ENCODE data around the gene RNF208.

RNF208 gene

DNA sequence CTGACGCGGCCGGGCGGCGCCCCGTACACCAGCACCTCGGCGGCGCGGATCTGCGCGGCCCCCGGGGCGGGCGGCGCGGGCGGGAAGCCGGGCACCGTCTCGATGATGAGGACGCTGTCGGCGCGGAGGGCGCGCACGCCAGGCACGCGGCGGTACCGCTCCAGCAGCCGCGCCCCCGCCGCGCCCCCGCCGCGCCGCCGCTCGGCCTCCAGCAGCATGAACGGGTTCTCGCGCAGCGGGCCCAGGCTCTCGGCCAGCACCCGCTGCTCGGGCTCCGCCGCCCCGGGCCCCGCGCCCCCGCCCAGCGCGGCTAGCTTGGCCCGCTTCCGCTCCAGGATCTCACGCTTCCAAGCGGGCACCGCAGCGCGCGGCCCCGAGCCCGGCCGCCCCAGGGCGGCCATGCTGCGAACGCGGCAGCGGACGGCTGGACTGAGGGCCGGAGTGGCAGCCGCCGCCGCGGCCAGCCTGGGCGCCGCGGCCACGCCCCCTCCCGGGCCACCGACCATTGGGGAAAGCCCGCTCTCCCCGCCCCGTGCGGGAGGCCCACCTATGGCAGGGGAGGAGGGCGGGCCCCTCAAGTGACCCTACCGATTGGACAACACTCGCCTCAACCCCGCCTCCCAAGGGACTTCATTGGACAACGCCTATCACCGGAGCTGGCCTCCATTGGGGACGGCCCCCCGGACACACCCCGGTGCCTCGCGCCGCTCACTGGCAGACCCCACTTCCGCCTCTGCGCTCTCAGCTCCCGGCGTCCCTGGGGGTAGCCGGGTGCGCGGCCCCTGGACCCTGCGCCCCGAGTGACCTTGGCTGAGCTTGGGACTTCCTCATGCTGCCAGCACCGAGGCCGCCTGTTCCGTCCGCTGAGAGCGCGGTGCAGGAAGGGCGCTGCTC is 21.5 kb downstream of the RNF208 start, which contains the start of gene TPRN:
Gene TPRN (minus strand): TSS at position 431 of the 894 bp plus-strand sequence. CDS start 30 bp downstream, at position 401.
- peak within 1 kb of the TSS; percentile 45 to 71 (median 58) for H3K4me3 ChIP-seq

DNA sequence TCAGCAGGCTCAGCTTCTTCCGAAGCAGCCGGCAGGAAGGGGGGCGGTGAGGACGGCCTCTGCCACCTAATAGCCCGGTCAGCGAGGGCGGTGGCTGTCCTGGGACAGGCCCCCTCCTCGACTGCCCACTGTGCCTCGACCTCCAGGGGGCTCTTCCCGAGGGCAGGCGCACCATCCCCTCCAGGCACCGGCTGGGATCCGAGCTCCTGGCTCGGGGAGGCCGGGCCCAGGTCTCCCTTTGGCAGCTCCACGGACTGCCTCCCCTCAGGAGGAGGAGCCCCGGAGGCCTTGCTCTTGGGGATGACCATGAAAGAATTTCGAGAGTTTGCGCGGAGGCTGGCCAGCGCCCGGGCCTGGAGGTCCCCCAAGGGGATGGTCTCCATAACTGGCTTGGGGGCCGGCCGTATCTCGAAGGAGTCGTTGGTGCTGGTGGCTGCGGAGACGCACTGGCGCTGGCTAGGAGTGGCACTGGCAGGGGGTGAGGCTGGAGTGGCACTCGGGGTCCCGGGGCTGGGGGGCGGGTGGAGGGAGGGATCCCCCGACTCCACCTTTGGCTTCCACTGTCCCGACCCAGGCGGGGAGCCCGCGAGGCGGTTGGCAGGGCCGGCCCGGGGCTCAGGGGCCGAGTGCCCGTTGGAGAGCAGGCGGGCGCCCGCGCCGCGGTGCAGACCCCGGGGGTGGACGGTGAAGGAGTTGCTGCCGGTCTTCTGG is 22.5 kb downstream of the RNF208 start:
- H3K4me3 ChIP-seq: peak overlapping the region; percentile 9 to 71 (median 27)
- peak overlapping the region in 7 of 21 experiments; percentile 7 to 65 (median 39) for H3K27ac ChIP-seq

More for the DNA sequence above, 21.5 kb downstream of the RNF208 start, which contains the start of gene TPRN:
- peak within 1 kb of the TSS in 20 of 21 experiments; percentile 61 to 97 (median 82) for H3K27ac ChIP-seq

DNA sequence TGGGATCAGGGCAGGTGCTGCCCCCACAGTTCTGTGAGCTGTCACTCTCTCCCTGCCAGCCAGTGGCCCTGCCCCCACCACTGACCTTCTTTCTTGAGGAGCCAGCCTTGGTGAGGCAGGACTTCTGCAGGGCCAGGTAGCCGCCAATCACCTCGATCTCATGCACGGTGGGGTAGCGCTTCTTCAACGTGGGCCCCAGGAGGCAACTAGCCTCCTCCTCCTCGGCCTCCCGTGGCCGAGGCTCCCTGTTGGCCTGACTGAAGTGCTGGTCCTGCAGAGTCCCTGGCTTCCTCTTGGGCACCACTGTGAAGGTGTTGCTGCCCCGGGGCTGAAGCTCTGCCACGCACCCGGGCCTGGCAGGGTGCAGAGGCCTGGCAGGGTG is 23.1 kb downstream of the RNF208 start:
- no peak overlapping the region for H3K4me3 ChIP-seq
- H3K27ac ChIP-seq: peak overlapping the region in 5 of 21 experiments; percentile 11 to 51 (median 39)

DNA sequence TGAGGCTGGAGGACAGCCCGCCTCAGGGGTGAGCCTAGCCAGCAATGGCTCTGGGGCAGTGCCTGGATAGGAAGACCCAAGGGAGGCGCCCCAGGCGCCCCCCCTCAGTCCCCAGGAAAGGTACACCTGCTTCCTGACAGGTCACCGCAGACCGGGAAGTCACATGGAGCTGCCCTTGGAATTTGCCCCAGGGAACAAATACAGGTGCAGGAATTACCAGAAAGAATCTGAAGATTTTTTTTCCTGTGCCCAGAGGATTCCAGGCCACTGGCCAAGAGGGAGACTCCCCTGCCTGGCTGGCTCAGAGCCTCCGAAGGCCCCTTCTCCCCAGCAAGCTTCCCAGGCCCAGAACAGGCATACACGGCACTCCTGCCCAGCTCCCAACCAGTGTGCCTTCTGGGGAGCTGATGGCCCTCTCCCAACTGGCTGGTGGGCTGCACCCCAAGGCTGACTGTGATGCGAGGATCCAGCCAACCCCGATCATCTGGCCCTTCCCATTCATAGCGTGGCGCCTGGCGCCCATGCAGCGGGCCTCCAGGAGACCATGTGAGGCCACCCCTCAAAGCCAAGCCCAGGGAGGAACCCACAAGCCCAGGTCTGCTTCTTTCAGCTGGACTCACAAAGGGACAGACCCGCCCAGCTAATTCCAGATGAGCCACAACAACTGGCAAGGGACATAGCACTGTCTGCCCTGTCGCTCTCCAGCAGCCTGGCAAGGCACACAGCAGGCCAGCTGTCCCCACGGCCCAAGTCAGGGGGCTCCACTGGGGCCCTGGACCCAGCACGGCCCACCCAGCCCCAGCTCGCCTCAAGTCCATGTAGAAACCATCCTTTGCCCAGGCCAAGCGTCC is 23.8 kb downstream of the RNF208 start:
- Histone ChIP-seq H3K27ac (peak overlapping the region in 1 of 21 experiments; percentile 17), H3K4me3 (no peak overlapping the region)

DNA sequence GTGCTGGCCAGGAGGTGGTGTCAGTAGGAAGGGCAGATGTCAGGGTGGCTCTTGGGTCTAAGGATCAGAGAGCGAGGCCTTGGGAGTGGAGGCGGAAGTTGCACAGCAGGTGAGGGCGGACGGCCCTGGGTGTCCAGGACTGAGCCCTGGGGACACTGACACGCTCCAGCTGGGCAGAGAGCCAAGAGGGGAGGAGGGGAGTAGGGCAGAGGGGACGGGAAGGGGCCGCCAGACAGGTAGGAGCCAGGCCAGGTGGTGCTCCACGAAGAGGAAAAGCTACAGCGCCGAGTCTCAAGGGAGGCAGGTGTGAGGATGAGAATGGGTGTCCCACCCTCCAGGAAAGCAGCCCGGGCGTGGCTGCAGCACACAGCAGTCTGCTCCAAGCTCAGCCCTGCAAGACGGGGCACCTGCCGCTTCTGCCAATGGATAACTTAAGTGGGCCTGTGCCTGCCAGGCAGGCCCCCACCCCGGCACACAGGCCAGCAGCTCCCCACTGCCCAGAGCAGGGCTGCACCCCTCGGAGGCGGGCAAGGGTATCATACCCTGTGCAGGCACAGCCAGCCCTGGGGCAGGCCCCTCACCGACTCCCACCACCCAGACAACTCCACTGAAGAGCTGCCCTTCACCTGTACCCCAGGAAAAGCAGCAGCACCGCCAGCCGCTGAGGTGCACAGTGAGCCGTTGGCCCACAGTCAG is 26.4 kb downstream of the RNF208 start:
- H3K4me3 ChIP-seq: peak overlapping the region in 1 of 7 experiments; percentile 16
- peak overlapping the region in 9 of 21 experiments; percentile 1 to 72 (median 50) for H3K27ac ChIP-seq

DNA sequence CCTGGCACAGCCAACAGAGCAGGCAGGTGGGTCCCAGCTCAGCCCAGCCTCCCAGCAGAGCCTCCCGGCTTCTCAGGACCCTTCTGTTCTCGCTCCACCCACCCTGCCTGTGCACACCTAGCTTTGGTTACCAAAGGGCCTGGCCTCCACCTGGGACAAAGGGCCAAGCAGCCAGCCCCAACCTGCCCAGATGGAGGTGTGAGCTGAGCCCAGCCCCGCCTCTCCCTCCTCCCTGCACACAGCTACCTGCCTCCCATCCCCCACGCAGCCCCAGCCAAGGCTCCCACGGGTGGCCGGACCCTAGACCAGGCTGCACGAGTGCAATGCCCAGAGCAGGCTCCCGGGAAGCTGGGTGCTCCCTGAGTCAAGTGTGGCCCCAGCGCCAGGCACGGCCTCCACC is 27.1 kb downstream of the RNF208 start:
- H3K27ac ChIP-seq: peak overlapping the region in 10 of 21 experiments; percentile 1 to 72 (median 49)
- H3K4me3 ChIP-seq: peak overlapping the region in 1 of 7 experiments; percentile 16

DNA sequence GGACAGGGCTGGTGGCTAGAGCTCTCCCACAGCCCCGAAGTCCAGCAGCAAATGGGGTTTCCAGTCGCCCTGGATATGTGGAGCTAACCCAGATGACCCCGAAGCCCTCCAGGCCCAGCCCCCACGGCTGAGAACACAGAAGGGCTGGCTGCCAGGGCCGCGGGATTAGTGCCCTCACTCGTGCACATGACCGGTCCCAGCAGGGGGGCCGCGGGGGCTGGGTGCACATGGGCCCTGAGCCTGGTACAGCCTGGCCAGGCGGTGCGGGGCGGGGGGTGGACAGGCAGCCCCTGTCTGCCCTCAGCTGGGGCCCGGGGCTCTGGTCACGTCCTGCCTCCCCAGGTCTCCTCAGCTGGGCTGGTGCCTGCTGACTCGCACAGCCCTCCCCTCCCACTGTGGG is 27.7 kb downstream of the RNF208 start:
- no peak overlapping the region for H3K4me3 ChIP-seq
- peak overlapping the region in 9 of 21 experiments; percentile 1 to 72 (median 36) for H3K27ac ChIP-seq

DNA sequence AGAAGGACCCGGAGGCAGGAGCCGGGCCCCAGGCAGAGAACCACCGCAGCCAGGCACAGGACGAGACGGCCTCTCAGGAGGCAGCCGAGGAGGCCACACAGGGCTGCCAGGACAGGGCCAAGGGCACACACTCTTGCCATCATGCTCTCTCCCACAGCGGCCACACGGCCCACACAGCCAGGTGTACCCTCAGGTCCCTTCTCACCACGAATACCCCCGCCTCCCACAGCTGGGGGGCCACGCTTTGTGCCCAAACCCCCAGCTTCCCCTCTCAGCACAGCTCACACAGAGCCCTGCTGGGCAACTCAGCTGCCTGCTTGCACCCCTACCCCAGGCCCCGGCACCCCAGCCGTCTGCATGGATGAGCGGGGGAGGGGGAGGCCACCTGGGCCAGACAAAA is 28.3 kb downstream of the RNF208 start:
- H3K4me3 ChIP-seq: no peak overlapping the region
- peak overlapping the region in 2 of 21 experiments; percentile 40 to 72 for H3K27ac ChIP-seq

DNA sequence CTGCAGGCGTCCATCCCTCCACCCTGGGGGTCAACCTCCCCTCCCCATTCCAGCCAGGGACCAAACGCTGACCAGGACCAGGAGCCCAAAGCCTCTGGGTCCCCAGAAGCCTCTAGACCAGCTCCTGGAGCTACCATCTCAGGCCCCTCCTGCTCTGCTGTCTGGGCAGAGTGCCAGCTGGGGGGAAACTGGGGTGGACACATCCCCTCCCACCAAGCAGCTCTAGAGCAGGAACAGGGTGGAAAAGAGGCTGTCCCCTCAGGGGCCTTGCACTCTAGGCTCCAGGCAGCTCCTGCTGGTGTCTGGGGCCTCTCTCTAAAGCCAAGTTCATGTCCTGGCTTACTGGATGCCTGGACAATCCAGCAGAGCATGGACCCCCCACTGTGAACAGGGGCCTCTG is 29.2 kb downstream of the RNF208 start:
- Histone ChIP-seq H3K27ac (no peak overlapping the region), H3K4me3 (no peak overlapping the region)

DNA sequence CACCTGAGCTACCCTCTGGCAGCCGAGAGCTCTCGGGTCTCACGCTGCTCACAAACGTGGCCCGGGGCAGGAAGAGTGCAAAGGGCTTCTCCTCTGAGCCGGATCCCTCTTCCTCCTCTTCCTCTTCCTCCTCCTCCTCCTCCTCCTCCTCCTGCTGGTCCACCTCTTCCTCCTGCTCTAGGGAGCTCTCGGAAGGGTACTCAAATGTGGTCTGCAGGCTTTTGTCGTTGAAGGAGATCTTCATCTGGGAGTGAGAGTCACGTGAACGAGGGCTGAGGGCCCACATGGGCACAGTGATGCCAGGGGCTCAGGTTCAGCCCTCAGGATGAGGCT is 29.6 kb downstream of the RNF208 start:
- Histone ChIP-seq H3K4me3 (no peak overlapping the region), H3K27ac (no peak overlapping the region)

DNA sequence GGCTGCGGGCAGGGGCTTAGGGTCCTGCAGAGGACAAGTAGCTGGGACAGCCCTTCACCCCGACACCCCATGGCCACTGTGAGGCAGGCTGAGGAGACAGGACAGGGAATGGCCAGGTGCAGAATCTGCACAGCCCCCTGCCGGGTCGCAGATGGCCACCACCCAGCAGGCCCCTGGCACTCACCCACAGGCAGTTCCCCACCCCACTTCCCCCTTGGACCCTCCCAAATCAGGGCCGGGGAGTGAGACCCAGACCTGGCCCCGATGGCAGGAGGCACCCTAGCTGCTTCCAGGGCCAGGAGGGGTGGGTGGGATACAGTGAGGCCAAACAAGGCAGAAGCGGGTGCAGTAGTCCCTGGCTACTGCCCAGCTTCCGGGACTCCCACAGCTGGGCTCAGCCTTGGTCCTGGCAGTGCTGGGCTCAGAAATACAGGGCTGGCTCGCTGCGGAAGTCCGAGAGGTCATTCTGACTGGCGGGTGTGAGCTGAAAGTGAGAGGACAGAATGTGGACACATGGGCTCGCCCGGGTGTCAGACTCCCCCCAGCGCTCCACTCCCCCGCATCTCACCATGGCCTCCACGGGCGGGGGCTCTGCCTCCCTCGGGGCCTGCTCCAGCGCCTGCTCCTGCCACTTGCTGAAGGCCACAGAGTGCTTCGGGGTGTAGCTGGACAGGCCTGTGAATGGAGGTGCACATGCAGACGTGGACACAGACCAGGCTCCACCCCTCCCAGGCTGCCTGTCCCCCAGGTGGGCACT is 30.2 kb downstream of the RNF208 start:
- no peak overlapping the region for H3K4me3 ChIP-seq
- H3K27ac ChIP-seq: peak overlapping the region in 1 of 21 experiments; percentile 32

DNA sequence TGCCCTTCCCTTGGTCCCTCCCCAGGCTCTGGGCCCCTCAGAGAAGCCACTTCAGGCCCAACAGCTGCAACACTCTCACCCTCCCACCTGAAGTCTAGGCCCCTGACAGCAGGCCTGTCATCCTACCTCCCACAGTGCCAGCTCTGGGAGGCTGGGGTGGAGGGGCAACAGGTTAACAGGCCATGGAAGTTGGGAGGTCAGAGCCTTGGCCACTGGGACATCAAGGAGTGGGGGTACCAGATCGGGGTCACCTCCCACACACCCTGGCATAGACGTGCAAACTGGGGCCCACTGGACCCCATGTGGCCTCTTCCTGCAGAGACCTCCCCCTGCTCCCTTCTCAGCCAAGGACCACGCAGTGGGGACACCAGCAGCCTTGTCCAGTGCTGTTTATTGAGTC is 30.8 kb downstream of the RNF208 start:
- peak overlapping the region in 2 of 21 experiments; percentile 32 to 97 for H3K27ac ChIP-seq
- no peak overlapping the region for H3K4me3 ChIP-seq

DNA sequence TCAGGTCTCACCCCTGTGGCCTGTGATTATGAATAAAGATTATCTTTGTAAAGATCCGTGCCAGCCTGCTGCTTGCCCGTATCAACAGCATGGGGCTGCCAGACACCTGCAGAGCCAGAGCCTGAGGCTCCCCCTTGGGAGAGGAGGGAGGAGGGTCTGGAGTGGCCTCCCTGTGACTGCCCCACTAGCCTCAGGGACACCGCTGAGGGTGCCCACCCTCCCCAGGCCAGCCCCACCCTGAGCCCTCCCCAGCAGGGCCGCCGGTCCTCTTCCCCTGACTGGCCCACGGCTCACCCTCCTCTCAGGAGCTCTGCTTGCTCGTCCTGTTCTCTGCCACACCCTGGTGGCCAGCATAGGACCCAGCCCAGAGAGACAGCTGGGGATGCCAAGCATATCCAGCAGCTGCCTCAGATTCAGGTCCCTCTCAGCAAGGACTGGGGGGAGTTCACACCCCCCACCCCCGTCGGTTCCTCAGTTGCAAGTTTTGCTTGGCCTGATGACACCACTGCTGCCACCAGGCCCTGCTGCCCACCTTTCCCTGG is 31.7 kb downstream of the RNF208 start:
- Histone ChIP-seq H3K27ac (peak overlapping the region in 17 of 21 experiments; percentile 91 to 99 (median 97)), H3K4me3 (peak overlapping the region in 1 of 7 experiments; percentile 99)

DNA sequence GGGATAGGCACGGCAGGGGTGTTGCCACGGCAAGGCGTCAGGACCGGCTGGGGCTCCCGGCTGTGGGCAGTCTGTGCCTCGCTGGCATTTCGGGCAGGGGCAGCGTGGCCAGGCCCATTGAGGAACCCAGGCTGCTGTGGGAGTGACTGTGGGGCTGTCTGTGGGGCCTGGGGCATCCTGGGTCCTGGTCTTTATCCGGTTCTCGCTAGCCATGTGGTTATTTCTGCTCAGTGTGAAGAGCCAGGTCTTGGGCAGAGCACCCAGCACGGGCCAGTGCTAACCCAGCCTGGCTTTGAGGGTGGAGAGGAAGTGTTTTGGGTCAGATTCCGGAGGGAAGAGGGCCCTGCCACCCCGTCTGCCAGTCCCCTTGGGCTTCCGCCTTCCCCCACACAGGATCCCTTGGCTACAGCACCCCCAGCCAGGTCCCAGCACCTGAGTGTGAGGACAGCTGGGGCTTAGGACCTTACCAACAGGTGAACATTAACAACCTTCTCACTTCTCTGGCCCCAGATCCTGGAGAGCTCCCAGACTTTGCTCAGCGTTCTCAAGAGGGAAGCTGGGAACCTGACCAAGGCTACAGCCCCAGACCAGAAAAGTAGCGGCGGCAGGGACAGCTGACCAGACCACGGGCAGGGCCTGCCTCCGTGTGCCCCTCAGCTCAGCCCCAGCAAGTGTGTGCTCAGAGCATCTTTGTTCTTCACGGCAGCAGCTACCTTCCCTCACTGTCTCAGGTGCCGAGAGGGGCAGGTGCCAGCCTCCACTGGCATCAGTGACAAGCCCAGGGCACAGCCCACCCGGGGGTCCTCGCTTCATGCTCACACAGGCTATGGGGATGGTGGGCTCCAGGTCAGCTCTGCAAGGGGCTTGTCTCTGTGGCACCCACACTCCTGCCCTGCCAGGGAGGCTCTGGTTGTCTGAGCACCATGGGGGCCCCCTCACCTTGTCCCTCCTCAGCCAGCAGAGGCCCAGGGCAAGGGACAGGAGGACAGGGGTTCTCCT is 32.4 kb downstream of the RNF208 start:
- peak overlapping the region; percentile 91 to 99 (median 97) for H3K27ac ChIP-seq
- H3K4me3 ChIP-seq: peak overlapping the region; percentile 77 to 99 (median 90)

DNA sequence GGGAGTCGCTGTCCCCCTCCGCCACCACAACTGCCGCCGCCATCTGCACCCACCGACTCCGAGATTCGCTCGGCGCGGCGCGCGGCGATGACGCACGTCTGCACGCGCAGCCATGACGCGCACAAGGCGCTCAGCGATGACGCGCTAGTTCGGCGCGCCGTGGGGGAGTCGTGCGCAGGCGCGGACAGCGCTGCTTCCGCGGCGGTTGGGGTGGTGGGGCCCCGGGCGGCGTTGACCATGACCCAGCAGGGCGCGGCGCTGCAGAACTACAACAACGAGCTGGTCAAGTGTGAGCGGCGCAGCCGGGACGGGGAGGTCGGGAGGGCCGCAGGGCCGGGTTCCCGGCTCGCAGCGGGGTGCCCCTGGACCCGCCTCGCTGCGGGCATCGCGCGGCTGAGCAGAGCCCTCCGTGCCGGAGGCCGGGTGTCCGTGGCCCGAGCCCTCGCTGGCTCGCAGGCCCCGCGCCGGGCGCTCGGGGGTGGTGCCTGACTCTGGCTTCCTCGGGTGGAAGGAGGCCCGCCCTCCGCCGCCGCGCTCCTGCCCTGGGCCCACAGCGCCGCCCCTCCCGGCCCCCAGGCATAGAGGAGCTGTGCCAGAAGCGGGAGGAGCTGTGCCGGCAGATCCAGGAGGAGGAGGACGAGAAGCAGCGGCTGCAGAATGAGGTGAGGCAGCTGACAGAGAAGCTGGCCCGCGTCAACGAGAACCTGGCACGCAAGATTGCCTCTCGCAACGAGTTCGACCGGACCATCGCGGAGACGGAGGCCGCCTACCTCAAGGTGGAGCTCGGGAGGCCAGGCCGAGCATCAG is 33.3 kb downstream of the RNF208 start, which contains the start of the genes ANAPC2 and SSNA1:
Gene ANAPC2 (minus strand): TSS at position 71 of the 807 bp plus-strand sequence. CDS start 28 bp downstream, at position 43.
Gene SSNA1 (plus strand): TSS at position 187 of the 807 bp plus-strand sequence. CDS start 51 bp downstream, at position 238.
- H3K4me3 ChIP-seq: peak within 1 kb of the TSS; percentile 77 to 99 (median 90)
- H3K27ac ChIP-seq: peak within 1 kb of the TSS; percentile 91 to 99 (median 97)

DNA sequence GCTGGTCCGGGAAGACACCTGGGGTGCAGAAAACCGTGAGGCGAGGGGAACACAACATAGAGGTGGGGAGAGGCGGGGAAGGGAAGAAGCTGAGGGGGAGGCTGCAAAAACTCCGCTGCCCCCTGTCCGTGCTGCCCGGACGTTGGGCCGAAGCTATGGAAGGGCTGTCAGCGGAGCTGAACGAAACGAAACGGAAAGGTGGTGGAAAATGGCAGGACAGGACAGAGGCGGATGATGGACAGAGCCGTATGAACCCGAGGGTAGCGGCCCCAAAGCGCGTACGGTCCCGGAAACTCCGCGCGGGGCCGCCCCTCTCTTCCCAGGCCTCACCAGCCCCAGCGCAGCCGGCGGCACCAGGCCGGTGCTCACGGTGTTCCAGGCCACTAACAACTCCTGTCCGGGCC is 34.0 kb downstream of the RNF208 start:
- H3K27ac ChIP-seq: peak overlapping the region; percentile 91 to 99 (median 97)
- peak overlapping the region; percentile 77 to 99 (median 90) for H3K4me3 ChIP-seq

Measured in skin epidermis (tissue), 12 donors.